Stimulated activated naive CD8-positive, alpha-beta T cell treated with anti-CD3 and anti-CD28 coated beads, Interleukin-15, Interleukin-2, amounts not matched to agents 100 ng/mL and 50 ng/mL, for 24 hours (primary cell): ENCODE data around the gene ZNF614.

Experiments
- H3K27ac Mint-ChIP-seq: one replicate; pipeline ENCODE4 v1.8.0; 2021; ENCODE audit warnings: mild to moderate bottlenecking, mixed read lengths
- H3K27me3 Mint-ChIP-seq: one replicate; pipeline ENCODE4 v1.8.0; 2021; ENCODE audit warnings: mixed read lengths
- H3K36me3 Mint-ChIP-seq: one replicate; pipeline ENCODE4 v1.8.0; 2021; ENCODE audit warnings: low read depth, mixed read lengths
- H3K4me1 Mint-ChIP-seq: one replicate; pipeline ENCODE4 v1.8.0; 2021; ENCODE audit warnings: low read depth, mixed read lengths
- H3K4me3 Mint-ChIP-seq: one replicate; pipeline ENCODE4 v1.8.0; 2021; ENCODE audit warnings: mild to moderate bottlenecking, mixed read lengths
- H3K9me3 Mint-ChIP-seq: one replicate; pipeline ENCODE4 v1.8.0; 2021; ENCODE audit warnings: mixed read lengths

Gene ZNF614

DNA sequence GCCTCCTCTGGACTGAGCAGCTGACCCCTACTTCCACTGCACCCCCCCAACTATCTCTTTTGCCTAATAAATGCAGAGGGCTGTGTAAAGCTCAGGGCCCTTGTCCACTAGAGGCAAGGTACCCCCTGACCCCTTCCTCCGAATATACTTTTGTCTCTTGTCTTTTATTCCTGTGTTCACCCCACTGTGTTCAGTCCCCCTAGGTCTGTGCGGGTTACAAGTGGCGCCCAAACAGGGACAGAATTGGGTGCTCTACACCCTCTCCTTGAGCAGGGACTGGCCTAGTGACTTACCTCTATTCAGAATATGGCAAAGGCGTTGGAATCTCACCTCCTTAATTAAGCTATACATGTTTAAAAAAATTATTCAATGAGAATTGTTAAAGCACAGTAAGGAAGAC lies 56.6 kb downstream of the ZNF614 start:
- no peak overlapping the region for H3K27ac Mint-ChIP-seq
- H3K9me3 Mint-ChIP-seq: peaks cover 55% of the 10 kb centered on the region
- no peak overlapping the region for H3K4me3 Mint-ChIP-seq
- H3K36me3 Mint-ChIP-seq: peaks cover 88% of the 10 kb centered on the region
- H3K27me3 Mint-ChIP-seq: no peaks in the 10 kb centered on the region
- H3K4me1 Mint-ChIP-seq: no peaks in the 10 kb centered on the region

DNA sequence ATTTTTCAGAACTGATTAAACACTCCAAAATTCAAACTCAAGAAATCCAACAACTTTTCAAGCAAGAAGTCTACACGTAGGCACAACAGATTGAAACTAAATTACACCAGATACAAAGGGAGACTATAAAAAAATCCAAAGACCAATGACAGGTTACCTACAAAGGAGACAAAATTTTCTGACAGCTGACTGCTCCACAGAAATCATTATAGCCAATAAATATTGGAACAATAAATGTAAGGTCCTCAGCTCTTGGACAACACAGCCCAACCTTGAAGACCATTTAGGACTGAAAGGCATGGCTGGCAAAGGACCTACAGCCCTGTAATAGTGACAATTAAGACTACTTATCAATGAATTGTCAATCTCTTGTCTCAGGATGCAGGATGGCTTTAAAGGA lies 57.5 kb downstream of the ZNF614 start:
- Mint-ChIP-seq H3K9me3 (peaks cover 53% of the 10 kb centered on the region), H3K27me3 (no peaks in the 10 kb centered on the region), H3K4me3 (no peak overlapping the region), H3K27ac (no peak overlapping the region), H3K36me3 (peaks cover 87% of the 10 kb centered on the region), H3K4me1 (no peaks in the 10 kb centered on the region)

DNA sequence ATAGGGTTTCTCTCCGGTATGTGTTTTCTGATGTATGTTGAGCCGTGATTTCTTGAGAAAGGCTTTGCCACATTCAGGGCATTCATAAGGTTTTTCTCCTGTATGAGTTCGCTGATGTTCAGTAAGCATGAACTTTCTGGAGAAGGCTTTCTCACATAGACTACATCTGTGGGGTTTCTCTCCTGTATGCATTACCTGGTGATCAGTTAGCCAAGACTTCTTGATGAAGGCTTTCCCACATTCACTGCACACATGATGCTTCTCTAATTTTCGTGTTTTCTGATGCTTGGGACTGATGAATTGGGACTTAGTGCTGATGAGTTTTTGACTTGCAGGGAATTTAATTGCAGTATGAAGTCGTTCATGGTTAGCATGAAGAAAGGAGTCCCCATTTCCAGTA lies 62.6 kb downstream of the ZNF614 start:
- no peak overlapping the region for H3K27ac Mint-ChIP-seq
- no peak overlapping the region for H3K4me3 Mint-ChIP-seq
- H3K4me1 Mint-ChIP-seq: no peaks in the 10 kb centered on the region
- H3K27me3 Mint-ChIP-seq: no peaks in the 10 kb centered on the region
- peaks cover 67% of the 10 kb centered on the region for H3K9me3 Mint-ChIP-seq
- peaks cover 86% of the 10 kb centered on the region for H3K36me3 Mint-ChIP-seq
